K562 (cell line): ENCODE data around the gene MDP1. TPM values are rescaled to one million over a fixed set of nuclear protein-coding genes. Genes with fewer than 3 reads are reported as not detected.
A peak's percentile ranks its signal among the peaks of the same experiment; 100 is the strongest.

Source experiments
- BHLHE40 ChIP-seq: IDR thresholded peaks from 2 replicates; pipeline ENCODE4 v1.6.1; 2011; ENCODE audit warnings: low read length, improper control_type of control experiment
- DDX20 ChIP-seq: fragments of 450-650 bp; IDR thresholded peaks from 2 replicates; pipeline ENCODE4 v1.6.1; 2016; ENCODE audit warnings: missing genetic modification characterization, low read depth, mild to moderate bottlenecking, missing compliant biosample characterization, moderate library complexity
- SMAD1 ChIP-seq: fragments of 150-350 bp; IDR thresholded peaks from 2 replicates; pipeline ENCODE4 v1.6.1; 2014; ENCODE audit warnings: low read length, low read depth; ENCODE audit not compliant: partially characterized antibody
- SMARCA5 ChIP-seq: fragments of 450-650 bp; IDR thresholded peaks from 2 replicates; pipeline ENCODE4 v1.6.1; 2016
- ZBTB40 ChIP-seq, 2 experiments: fragments of 450-650 bp in 1 of 2; sonication (generic) in 1 of 2; formaldehyde crosslinking in 1 of 2; IDR thresholded peaks; 2 replicates each; pipeline versions ENCODE4 v1.7.1 to v1.9.0; 2016 to 2022; ENCODE audit warnings: inconsistent platforms in 1 of 2, mild to moderate bottlenecking in 1 of 2, missing genetic modification reagents in 1 of 2
- polyA plus RNA-seq, 8 experiments: library from polyadenylated mRNA; depleted of rRNA in 4 of 8; stranded (reverse) in 5 of 8; unstranded in 3 of 8; fragments of >200 nt; fragmentation: Nextera tagmentation in 2 of 8; fragmentation: Illumina TruSeq in 1 of 8; extraction: Ambion mirVana in 2 of 8; extraction: Trizol in 1 of 8; gene quantifications; 2 replicates each; pipeline versions ENCODE4 v1.2.1 to v1.2.3, GENCODE V29; 2011 to 2014; ENCODE audit warnings: inconsistent platforms in 1 of 8, missing spikeins in 1 of 8
- total RNA-seq, 7 experiments: library from RNA; depleted of rRNA in 6 of 7; stranded (reverse); fragments of >200 nt in 6 of 7; fragmentation: Illumina TruSeq in 2 of 7; extraction: Trizol in 2 of 7; gene quantifications; 2 replicates each; pipeline versions ENCODE4 v1.2.1 to v1.2.3, GENCODE V29; 2011 to 2021; ENCODE audit warnings: low replicate concordance in 1 of 7
- TF ChIP-seq, protein P1 (sequence below): fragments of 450-650 bp; IDR thresholded peaks from 2 replicates; pipeline ENCODE4 v1.6.1; 2016; ENCODE audit warnings: mild to moderate bottlenecking, moderate library complexity

MDP1 gene
- total and polyA plus RNA-seq, 9 of the 15 experiments (the other 6 are each of a cell fraction or from before 2014, with no cell fraction given), result 2.7 to 29.6 (median 11.0) TPM

DNA sequence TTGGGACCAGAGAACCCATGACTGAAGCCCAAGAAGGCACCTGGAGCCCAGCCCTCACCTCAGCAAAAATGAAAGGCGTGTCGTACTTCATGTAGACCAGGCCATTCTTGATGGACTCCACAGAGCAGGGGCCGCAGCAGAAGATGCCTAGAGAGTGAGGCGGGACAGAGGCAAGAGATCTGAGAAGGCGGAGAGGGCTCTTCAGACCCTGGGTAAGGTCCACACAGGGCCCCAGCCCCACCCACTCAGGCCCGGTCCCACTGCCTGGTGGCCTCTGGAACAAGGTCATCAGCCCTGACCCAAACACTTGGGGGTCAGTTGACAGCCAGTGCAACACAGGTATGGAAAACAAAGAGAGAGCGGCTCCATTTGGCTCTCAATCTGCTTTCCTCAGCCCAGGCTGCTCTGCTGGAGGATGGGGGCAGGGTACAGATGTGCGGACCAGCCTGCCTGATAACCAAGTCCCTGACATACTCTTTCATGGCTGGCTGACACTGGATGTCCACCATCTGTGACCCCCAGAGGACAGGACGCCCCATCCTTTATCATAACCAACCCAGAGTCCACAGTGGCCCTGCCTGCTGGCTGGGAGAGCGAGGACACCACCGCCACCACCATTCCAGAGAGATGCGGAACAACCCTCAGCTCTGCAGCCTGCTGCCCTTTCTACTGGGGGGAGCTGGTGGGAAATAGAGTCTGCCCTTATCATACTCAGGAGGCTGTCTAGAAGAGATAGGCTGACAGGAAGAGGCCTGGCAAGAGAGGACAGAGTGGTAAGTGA, 40.3 kb upstream of the MDP1 start (continued):
- TF ChIP-seq DDX20 (tag), result no peak
- peak; percentile 17; the same call in 1 of the 2 replicates for TF ChIP-seq BHLHE40
- no peak for TF ChIP-seq ZBTB40 (IDR thresholded peaks at IDR 0.05)
- no peak for TF ChIP-seq ZBTB40 (CRISPR knock-in tag; IDR thresholded peaks at IDR 0.05)
- no peak for TF ChIP-seq SMAD1
- no peak for TF ChIP-seq SMARCA5
- TF ChIP-seq, protein P1, sequence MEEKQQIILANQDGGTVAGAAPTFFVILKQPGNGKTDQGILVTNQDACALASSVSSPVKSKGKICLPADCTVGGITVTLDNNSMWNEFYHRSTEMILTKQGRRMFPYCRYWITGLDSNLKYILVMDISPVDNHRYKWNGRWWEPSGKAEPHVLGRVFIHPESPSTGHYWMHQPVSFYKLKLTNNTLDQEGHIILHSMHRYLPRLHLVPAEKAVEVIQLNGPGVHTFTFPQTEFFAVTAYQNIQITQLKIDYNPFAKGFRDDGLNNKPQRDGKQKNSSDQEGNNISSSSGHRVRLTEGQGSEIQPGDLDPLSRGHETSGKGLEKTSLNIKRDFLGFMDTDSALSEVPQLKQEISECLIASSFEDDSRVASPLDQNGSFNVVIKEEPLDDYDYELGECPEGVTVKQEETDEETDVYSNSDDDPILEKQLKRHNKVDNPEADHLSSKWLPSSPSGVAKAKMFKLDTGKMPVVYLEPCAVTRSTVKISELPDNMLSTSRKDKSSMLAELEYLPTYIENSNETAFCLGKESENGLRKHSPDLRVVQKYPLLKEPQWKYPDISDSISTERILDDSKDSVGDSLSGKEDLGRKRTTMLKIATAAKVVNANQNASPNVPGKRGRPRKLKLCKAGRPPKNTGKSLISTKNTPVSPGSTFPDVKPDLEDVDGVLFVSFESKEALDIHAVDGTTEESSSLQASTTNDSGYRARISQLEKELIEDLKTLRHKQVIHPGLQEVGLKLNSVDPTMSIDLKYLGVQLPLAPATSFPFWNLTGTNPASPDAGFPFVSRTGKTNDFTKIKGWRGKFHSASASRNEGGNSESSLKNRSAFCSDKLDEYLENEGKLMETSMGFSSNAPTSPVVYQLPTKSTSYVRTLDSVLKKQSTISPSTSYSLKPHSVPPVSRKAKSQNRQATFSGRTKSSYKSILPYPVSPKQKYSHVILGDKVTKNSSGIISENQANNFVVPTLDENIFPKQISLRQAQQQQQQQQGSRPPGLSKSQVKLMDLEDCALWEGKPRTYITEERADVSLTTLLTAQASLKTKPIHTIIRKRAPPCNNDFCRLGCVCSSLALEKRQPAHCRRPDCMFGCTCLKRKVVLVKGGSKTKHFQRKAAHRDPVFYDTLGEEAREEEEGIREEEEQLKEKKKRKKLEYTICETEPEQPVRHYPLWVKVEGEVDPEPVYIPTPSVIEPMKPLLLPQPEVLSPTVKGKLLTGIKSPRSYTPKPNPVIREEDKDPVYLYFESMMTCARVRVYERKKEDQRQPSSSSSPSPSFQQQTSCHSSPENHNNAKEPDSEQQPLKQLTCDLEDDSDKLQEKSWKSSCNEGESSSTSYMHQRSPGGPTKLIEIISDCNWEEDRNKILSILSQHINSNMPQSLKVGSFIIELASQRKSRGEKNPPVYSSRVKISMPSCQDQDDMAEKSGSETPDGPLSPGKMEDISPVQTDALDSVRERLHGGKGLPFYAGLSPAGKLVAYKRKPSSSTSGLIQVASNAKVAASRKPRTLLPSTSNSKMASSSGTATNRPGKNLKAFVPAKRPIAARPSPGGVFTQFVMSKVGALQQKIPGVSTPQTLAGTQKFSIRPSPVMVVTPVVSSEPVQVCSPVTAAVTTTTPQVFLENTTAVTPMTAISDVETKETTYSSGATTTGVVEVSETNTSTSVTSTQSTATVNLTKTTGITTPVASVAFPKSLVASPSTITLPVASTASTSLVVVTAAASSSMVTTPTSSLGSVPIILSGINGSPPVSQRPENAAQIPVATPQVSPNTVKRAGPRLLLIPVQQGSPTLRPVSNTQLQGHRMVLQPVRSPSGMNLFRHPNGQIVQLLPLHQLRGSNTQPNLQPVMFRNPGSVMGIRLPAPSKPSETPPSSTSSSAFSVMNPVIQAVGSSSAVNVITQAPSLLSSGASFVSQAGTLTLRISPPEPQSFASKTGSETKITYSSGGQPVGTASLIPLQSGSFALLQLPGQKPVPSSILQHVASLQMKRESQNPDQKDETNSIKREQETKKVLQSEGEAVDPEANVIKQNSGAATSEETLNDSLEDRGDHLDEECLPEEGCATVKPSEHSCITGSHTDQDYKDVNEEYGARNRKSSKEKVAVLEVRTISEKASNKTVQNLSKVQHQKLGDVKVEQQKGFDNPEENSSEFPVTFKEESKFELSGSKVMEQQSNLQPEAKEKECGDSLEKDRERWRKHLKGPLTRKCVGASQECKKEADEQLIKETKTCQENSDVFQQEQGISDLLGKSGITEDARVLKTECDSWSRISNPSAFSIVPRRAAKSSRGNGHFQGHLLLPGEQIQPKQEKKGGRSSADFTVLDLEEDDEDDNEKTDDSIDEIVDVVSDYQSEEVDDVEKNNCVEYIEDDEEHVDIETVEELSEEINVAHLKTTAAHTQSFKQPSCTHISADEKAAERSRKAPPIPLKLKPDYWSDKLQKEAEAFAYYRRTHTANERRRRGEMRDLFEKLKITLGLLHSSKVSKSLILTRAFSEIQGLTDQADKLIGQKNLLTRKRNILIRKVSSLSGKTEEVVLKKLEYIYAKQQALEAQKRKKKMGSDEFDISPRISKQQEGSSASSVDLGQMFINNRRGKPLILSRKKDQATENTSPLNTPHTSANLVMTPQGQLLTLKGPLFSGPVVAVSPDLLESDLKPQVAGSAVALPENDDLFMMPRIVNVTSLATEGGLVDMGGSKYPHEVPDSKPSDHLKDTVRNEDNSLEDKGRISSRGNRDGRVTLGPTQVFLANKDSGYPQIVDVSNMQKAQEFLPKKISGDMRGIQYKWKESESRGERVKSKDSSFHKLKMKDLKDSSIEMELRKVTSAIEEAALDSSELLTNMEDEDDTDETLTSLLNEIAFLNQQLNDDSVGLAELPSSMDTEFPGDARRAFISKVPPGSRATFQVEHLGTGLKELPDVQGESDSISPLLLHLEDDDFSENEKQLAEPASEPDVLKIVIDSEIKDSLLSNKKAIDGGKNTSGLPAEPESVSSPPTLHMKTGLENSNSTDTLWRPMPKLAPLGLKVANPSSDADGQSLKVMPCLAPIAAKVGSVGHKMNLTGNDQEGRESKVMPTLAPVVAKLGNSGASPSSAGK, result no peak
